MCF 10A (cell line): ENCODE data around the gene ADAM10. TPM values are rescaled to one million over a fixed set of nuclear protein-coding genes. Genes with fewer than 3 reads are reported as not detected.

Experiments
- BruUV-seq: library from RNA; stranded (reverse); fragments of 400-500 nt; replicated peaks from 2 replicates; lab custom pipeline; 2021; lab: Mats Ljungman, UMichigan
- CTCF ChIA-PET: fragments of 300-600 bp; sonication (Branson Sonifier 250); formaldehyde crosslinking; extraction: SDS; loops from one replicate; lab custom pipeline; 2021; ENCODE audit warnings: antibody characterized with exemption, inconsistent platforms; lab: Yijun Ruan, JAX
- POLR2A ChIA-PET: fragments of 300-600, 350-650 bp; sonication (Branson Sonifier 250); formaldehyde crosslinking; extraction: SDS; loops from one replicate; lab custom pipeline; 2020; ENCODE audit warnings: antibody characterized with exemption, inconsistent platforms; lab: Yijun Ruan, JAX
- DNase-seq: peaks from one replicate; pipeline ENCODE4 v3.0.0-alpha.2; 2018; ENCODE audit not compliant: unreplicated experiment
- H3K27ac Mint-ChIP-seq: one replicate; pipeline ENCODE4 v1.8.0; 2022; ENCODE audit warnings: mild to moderate bottlenecking, low read depth, mixed read lengths; ENCODE audit not compliant: unreplicated experiment
- H3K27me3 Mint-ChIP-seq: one replicate; pipeline ENCODE4 v1.8.0; 2022; ENCODE audit warnings: mixed read lengths; ENCODE audit not compliant: insufficient read depth, unreplicated experiment
- H3K36me3 Mint-ChIP-seq: one replicate; pipeline ENCODE4 v1.8.0; 2022; ENCODE audit warnings: mild to moderate bottlenecking, moderate library complexity, mixed read lengths; ENCODE audit not compliant: insufficient read depth, unreplicated experiment
- H3K4me1 Mint-ChIP-seq: one replicate; pipeline ENCODE4 v1.8.0; 2022; ENCODE audit warnings: mixed read lengths; ENCODE audit not compliant: insufficient read depth, unreplicated experiment
- H3K4me3 Mint-ChIP-seq: one replicate; pipeline ENCODE4 v1.8.0; 2022; ENCODE audit warnings: mild to moderate bottlenecking, moderate library complexity, mixed read lengths; ENCODE audit not compliant: unreplicated experiment
- H3K9me3 Mint-ChIP-seq: one replicate; pipeline ENCODE4 v1.8.0; 2022; ENCODE audit warnings: mixed read lengths; ENCODE audit not compliant: unreplicated experiment
- CTCF ChIP-seq: fragments of 200-600 bp; IDR thresholded peaks from one replicate; pipeline ENCODE4 v1.8.0; 2022; ENCODE audit warnings: antibody characterized with exemption, mild to moderate bottlenecking; ENCODE audit not compliant: unreplicated experiment
- intact Hi-C: fragments of 100-400 bp; cut with micrococcal nuclease; formaldehyde crosslinking; loops from 2 replicates; pipeline ENCODE4 v1.14.1; 2022
- total RNA-seq: library from RNA; stranded (reverse); gene quantifications from 2 replicates; pipeline ENCODE4 v1.2.3, GENCODE V29; 2022

The ADAM10 gene
- total RNA-seq, 1 experiment from 2014 or later: 87.5 TPM

GRCh38 chr15:58705105-58705504, 44.4 kb downstream of the ADAM10 start:
- CTCF ChIA-PET: no interaction called here
- POLR2A ChIA-PET: interaction anchor here (1.2 kb wide), 1 partner anchor 8 kb away, joined by 3 read pairs; no protein-coding TSS in a partner anchor
- no TSS peak for BruUV-seq
- TF ChIP-seq CTCF: no peak
- DNase-seq: no peak
- Mint-ChIP-seq H3K4me1 (peaks cover 2% of the 10 kb centered on the region), H3K9me3 (no peaks in the 10 kb centered on the region), H3K4me3 (no peak overlapping the region), H3K27ac (no peak overlapping the region), H3K27me3 (no peaks in the 10 kb centered on the region), H3K36me3 (peaks cover 24% of the 10 kb centered on the region)
- intact Hi-C loops: no loop called here

GRCh38 chr15:58704155-58704865, 45.2 kb downstream of the ADAM10 start:
- Mint-ChIP-seq H3K36me3 (peaks cover 24% of the 10 kb centered on the region), H3K9me3 (no peaks in the 10 kb centered on the region), H3K27ac (no peak overlapping the region), H3K4me3 (no peak overlapping the region), H3K4me1 (peaks cover 8% of the 10 kb centered on the region), H3K27me3 (no peaks in the 10 kb centered on the region)
- TF ChIP-seq CTCF: no peak
- BruUV-seq: no TSS peak
- ChIA-PET POLR2A (interaction anchor here (1.2 kb wide), 1 partner anchor 8 kb away, joined by 3 read pairs; no protein-coding TSS in a partner anchor), CTCF (interaction anchor here (0.5 kb wide), 1 partner anchor 1098 kb away, joined by 8 read pairs; no protein-coding TSS in a partner anchor)
- intact Hi-C loops: no loop called here
- no peak for DNase-seq

- BruUV-seq: no TSS peak
- H3K4me1 Mint-ChIP-seq: peaks cover 8% of the 10 kb centered on the region
- no peak for TF ChIP-seq CTCF
- H3K36me3 Mint-ChIP-seq: peaks cover 24% of the 10 kb centered on the region
- H3K27ac Mint-ChIP-seq: no peak overlapping the region
- H3K27me3 Mint-ChIP-seq: no peaks in the 10 kb centered on the region
- intact Hi-C loops: no loop called here
- CTCF ChIA-PET: no interaction called here
- no peak for DNase-seq
- H3K4me3 Mint-ChIP-seq: no peak overlapping the region
- no peaks in the 10 kb centered on the region for H3K9me3 Mint-ChIP-seq
- POLR2A ChIA-PET: no interaction called here
Measured at GRCh38 chr15:58703610-58704009, 45.9 kb downstream of the ADAM10 start.

GRCh38 chr15:58702233-58702632, 47.3 kb downstream of the ADAM10 start:
- ChIA-PET CTCF (no interaction called here), POLR2A (no interaction called here)
- TF ChIP-seq CTCF: no peak
- DNase-seq: no peak
- BruUV-seq: no TSS peak
- H3K27me3 Mint-ChIP-seq: no peaks in the 10 kb centered on the region
- H3K27ac Mint-ChIP-seq: no peak overlapping the region
- H3K36me3 Mint-ChIP-seq: peaks cover 16% of the 10 kb centered on the region
- no peaks in the 10 kb centered on the region for H3K9me3 Mint-ChIP-seq
- intact Hi-C loops: no loop called here
- no peak overlapping the region for H3K4me3 Mint-ChIP-seq
- peaks cover 8% of the 10 kb centered on the region for H3K4me1 Mint-ChIP-seq
